NCI-H1092 treated with DMSO at 0.1 percent for 48 hours (cell line): ENCODE results near the gene KCNAB2.

Experiments used
- DNase-seq: peaks from one replicate; lab custom pipeline; 2025; lab: John Stamatoyannopoulos, UW

The KCNAB2 gene

GRCh38 chr1:6129313-6129712 is 83.6 kb downstream of the KCNAB2 start:
- no peak for DNase-seq

DNA sequence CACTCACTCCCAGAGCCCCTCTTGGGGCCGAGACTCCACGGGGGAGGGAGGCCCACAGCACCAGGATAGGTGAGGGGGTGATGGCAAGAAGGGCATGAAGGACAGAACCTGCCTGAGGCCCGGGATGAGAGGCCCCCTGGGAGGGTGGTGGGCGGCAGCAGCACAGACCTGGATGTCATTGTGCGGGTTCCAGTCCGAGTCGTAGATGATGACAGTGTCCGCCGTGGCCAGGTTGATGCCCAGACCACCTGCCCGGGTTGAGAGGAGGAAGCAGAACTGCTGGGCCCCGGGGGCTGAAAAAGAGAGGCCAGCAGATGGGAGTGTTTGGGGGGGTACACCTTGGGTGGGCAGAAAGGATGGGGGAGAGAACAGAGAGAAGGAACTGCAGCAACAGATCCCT is 84.3 kb downstream of the KCNAB2 start:
- no peak for DNase-seq

GRCh38 chr1:6130596-6130995 is 84.9 kb downstream of the KCNAB2 start:
- DNase-seq = no peak

GRCh38 chr1:6131561-6131960 is 85.9 kb downstream of the KCNAB2 start:
- DNase-seq = no peak

GRCh38 chr1:6133146-6133895 is 87.6 kb downstream of the KCNAB2 start:
- DNase-seq = no peak

- DNase-seq = no peak
Observed at GRCh38 chr1:6134206-6134605, 88.5 kb downstream of the KCNAB2 start.

- DNase-seq = no peak
Observed at GRCh38 chr1:6134741-6135510, 89.2 kb downstream of the KCNAB2 start.

DNA sequence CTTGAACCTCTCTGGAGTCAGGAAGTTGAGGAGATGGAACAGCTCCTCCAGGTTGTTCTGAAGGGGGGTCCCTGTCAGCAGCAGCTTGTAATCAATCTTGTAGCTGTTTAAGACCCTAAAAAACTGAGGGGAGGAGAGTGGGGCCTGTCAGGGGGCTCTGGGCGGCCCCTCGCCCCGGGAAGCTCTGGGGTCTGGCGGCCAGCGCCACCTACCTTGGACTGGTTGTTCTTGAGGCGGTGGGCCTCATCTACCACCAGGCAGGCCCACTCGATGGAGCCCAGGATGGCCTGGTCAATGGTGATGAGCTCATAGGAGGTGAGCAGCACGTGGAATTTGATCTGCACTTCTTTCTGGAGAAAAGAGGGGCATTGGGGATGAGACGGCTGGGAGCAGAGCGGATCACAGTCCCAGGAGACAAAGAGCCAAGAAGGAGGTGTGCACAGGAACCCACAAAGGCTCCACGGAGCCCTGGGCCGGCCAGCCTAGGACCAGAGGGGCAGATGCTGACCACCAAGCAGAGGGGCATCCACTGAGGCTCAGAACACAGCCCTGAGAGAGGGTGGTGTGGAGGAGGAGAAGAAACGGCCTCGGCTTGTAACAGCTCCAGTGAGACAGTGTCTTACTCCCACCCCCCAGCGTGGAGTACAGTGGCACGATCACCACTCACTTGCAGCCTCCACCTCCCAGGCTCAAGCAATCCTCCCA is 91.0 kb downstream of the KCNAB2 start:
- no peak for DNase-seq

DNA sequence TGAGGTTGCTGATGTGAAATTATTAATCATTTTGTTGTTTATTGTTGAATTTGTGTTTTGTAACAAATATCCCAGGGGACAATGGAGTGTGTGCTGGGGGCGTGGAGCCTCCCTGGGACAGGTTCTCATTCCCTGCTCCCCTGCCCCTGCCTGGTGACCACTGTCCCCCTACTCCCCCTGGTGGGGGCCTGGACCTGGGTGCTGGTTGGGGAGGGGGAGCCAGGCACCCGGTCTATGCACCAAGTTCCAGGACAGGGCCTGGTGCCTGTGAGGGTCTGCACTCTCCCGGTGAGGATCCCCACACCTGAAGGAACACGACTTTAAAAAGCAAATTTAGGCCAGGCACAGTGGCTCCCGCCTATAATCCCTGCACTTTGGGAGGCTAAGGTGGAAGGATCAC is 92.1 kb downstream of the KCNAB2 start:
- no peak for DNase-seq

- DNase-seq = no peak
Observed at GRCh38 chr1:6140413-6140812, 94.7 kb downstream of the KCNAB2 start.

DNA sequence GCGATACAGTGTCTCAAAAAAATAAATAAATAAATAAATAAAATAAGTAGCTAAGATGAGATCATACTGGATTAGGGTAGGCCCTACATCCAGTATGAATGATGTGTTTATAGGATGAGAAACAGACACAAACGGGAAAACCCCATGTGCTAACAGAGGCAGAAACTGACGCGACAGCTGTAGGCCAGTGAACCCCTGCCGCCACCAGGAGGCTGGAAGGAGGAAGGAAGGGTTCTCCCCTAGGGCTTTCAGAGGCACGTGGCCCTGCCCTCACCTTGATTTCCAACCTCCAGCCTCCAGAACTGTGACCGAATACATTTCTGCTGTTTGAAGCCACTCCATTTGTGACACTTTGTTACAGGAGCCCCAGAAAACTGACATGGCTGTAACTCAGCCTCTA is 95.9 kb downstream of the KCNAB2 start:
- no peak for DNase-seq

- DNase-seq = no peak
Observed at GRCh38 chr1:6142036-6142621, 96.4 kb downstream of the KCNAB2 start.

DNA sequence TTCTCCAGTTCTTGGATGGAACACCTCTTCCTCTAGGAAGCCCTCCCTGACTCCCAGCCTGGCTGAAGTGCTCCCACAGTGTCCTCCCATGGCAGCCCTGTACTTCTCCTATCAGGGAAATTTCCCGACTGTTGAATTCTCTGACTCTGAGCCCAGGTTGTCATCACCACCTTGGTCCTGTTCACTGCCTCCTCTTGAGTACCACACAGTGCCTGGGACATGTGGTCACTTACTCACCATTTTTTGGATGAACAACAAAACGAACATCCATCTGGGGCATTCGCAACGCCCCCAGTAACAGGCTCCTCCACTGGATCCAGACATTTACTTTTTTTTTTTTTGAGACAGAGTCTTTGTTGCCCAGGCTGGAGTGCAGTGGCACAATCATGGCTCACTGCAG is 97.0 kb downstream of the KCNAB2 start:
- DNase-seq = no peak

DNA sequence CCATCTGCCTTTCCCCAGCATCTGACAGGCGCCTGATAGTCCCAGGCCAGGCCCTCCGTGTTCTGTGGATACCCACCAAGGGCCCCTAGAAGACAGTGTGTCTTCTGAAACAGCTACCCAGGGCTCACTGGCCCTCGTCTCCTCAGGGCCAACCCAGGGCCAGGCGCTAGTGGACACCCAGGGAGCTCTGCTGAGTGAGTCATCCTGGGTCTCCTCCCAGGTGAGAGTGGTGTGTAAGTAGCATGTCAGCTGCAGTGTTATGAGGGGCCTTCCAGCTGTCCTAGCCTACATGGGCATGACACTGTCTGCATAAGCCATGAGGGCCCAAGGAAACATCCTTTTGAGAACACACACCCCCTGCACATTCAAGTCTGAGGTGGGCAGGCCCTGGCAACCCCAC is 97.7 kb downstream of the KCNAB2 start:
- no peak for DNase-seq

GRCh38 chr1:6144175-6144574 is 98.5 kb downstream of the KCNAB2 start:
- no peak for DNase-seq

DNA sequence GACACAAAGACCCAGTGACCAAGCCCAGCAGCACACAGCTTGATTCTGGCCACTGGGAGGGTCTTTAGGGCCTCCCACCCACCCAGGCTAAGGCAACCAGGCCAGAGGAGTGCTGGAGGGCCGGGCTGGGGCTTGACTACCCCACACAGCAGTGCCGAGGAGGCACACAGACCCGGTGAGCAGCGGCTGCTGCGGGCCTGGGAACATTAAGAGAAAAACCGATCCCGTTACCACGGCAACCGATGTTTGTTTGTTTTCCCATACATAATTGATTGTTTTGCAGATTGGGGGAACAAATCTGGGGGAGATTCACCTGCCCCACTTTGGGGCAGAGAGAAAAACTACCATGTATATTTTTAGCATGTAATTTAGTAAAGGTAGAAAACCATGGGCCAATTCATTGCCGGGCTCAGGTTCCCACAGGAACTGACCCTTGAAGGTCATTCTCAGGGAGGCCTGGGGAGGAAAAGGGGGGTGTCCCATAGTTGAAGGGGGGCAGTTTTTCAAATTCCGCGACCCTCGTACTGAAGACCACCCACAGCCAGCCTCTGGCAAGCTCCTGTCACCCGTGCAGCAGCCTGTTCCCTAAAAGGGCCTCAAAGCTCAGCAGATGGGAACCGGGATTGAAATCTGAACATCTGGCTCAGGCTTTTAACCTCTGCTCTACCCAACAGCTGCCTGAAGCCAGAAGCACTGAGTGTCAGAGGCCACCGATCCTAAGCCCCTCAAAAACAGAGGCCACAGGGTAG is 99.1 kb downstream of the KCNAB2 start:
- DNase-seq = no peak

GRCh38 chr1:6145396-6145750 is 99.7 kb downstream of the KCNAB2 start:
- DNase-seq = no peak

DNA sequence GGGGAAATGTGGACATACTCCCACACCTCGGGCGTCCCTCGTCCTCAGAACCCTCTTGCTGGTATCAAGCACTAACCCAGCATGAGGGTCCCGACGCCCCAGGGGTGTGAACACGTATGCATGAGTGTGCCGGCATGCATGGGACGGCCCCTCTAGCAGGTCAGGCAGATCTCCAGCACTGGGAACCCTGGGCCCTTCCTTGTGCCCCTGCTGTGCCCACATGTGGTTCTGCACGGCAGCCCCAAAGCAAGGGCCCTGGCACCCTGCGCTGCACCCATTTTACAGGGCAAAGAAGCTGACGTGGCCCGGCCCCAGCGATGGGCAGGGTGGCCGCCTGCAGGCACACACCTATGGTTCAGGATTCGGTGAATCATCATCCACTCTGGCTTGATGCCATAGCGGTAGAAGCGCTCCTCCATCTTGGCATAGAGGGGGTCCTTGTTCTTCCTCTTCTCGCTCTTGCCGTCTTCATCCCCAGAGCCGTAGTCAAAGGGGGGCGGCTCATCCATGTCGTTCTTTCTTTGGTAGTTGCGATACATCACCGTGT is 100.2 kb downstream of the KCNAB2 start:
- no peak for DNase-seq

DNA sequence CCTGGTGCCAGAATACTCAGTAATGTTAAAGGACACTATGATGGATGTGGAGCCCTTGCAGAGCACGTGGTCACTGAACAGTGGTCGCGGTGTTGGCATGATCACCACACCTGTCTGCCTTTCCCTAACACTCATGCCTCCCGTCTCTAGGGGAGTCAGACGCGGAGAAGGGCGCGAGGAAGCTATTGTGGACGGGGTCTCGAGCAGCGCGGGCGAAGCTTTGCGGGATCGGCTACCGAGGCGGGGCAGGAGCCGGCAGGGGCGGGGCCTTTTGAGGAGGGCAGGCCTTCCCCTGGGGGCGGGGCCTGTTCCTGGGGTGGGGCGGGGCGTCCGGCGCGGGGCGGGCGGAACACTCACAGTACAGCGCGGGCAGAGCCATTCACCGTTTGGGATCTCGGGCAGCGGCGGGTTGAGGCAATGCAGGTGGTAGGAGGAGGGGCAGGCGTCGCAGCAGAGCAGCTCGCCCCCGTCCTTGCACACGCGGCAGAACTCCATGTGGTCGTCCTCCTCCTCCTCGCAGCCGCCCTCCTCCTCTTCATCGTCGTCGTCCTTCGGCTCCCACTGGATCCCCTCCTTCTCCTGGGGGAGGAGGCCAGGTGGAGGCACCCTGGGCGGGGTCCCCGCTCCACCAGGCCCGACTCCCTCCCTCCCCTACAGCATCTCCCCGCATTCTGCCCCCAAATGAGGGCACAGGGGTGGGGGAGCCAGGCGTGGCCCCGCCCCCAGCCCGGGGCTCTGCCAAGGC is 103.0 kb downstream of the KCNAB2 start:
- DNase-seq = peak; percentile 86

DNA sequence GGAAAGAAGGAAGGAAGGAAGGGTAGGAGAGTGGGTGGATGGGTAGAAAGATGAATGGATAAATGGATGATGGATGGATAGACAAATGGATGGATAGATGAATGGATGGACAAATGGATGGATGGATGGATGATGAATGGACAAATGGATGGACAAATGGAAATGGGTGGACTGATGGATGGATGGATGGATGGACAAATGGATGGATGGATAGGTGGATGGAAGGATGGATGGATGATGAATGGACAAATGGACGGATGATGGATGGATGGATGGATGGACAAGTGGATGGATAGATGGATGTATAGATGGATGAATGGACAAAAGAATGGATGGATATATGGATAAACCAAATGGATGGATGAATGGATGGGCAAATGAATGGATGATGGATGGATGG is 103.9 kb downstream of the KCNAB2 start:
- no peak for DNase-seq
